Measurements from ENCODE around the gene OPTC. TPM values are rescaled to one million over a fixed set of nuclear protein-coding genes. Genes with fewer than 3 reads are reported as not detected.

Gene OPTC
- polyA plus RNA-seq, 1 donor from 2014 or later, result not detected

DNA sequence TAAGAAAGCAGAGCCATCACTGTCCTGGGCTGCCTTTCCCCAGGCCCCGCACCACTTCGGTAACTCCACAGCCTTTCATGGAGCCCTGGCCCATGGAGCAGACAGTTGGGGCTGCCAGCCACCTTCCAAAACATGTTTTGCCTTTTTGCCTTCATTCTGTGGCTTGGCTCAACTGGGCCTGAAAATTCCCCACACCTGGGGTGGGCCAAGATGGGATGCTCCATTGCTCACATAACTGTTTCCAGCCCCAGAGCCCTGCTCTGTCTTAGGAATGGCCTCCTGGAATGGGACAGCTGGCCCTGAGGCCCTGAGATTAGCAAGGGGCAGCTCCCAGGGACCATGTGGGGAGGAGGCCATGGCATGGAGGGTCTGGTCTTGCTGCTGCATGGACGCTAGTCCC is 29.2 kb upstream of the OPTC start:
- H3K9me3 ChIP-seq (ENCODE audit: low read length), result no peaks in the 10 kb centered on the region
- H3K36me3 ChIP-seq (ENCODE audit: insufficient read depth, low read length), result no peaks in the 10 kb centered on the region
- no peaks in the 10 kb centered on the region for H3K9me2 ChIP-seq (ENCODE audit: insufficient read depth, low read length)
- no peak overlapping the region for H2AFZ ChIP-seq (ENCODE audit: low read depth, low read length)
- H3K27me3 ChIP-seq (ENCODE audit: insufficient read depth, low read depth, low read length), result no peaks in the 10 kb centered on the region
- TF ChIP-seq, protein P1, sequence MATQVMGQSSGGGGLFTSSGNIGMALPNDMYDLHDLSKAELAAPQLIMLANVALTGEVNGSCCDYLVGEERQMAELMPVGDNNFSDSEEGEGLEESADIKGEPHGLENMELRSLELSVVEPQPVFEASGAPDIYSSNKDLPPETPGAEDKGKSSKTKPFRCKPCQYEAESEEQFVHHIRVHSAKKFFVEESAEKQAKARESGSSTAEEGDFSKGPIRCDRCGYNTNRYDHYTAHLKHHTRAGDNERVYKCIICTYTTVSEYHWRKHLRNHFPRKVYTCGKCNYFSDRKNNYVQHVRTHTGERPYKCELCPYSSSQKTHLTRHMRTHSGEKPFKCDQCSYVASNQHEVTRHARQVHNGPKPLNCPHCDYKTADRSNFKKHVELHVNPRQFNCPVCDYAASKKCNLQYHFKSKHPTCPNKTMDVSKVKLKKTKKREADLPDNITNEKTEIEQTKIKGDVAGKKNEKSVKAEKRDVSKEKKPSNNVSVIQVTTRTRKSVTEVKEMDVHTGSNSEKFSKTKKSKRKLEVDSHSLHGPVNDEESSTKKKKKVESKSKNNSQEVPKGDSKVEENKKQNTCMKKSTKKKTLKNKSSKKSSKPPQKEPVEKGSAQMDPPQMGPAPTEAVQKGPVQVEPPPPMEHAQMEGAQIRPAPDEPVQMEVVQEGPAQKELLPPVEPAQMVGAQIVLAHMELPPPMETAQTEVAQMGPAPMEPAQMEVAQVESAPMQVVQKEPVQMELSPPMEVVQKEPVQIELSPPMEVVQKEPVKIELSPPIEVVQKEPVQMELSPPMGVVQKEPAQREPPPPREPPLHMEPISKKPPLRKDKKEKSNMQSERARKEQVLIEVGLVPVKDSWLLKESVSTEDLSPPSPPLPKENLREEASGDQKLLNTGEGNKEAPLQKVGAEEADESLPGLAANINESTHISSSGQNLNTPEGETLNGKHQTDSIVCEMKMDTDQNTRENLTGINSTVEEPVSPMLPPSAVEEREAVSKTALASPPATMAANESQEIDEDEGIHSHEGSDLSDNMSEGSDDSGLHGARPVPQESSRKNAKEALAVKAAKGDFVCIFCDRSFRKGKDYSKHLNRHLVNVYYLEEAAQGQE (IDR thresholded peaks at IDR 0.05; ENCODE audit: borderline replicate concordance), result no peak
- TF ChIP-seq EZH2 (IDR thresholded peaks at IDR 0.05; ENCODE audit: borderline replicate concordance, insufficient read depth, low read length, poor library complexity, severe bottlenecking) (no peak), POLR2AphosphoS5 (IDR thresholded peaks at IDR 0.05) (no peak), SMC3 (conservative IDR thresholded peaks at IDR 0.05; ENCODE audit: poor library complexity) (no peak)
- TF ChIP-seq, protein P2, sequence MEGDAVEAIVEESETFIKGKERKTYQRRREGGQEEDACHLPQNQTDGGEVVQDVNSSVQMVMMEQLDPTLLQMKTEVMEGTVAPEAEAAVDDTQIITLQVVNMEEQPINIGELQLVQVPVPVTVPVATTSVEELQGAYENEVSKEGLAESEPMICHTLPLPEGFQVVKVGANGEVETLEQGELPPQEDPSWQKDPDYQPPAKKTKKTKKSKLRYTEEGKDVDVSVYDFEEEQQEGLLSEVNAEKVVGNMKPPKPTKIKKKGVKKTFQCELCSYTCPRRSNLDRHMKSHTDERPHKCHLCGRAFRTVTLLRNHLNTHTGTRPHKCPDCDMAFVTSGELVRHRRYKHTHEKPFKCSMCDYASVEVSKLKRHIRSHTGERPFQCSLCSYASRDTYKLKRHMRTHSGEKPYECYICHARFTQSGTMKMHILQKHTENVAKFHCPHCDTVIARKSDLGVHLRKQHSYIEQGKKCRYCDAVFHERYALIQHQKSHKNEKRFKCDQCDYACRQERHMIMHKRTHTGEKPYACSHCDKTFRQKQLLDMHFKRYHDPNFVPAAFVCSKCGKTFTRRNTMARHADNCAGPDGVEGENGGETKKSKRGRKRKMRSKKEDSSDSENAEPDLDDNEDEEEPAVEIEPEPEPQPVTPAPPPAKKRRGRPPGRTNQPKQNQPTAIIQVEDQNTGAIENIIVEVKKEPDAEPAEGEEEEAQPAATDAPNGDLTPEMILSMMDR (IDR thresholded peaks at IDR 0.05; ENCODE audit: poor library complexity, severe bottlenecking), result no peak
- no peak overlapping the region for H3K9ac ChIP-seq (ENCODE audit: low read length)
- no peak overlapping the region for H3K4me2 ChIP-seq (ENCODE audit: low read length)
- H3K4me3 ChIP-seq (ENCODE audit: low read length), result no peak overlapping the region
- no peaks in the 10 kb centered on the region for H3F3A ChIP-seq (ENCODE audit: insufficient read depth, low read length, poor library complexity, severe bottlenecking)
- H3K79me2 ChIP-seq (replicated peaks; ENCODE audit: insufficient read depth, low read length), result no peaks in the 10 kb centered on the region
- no peak overlapping the region for H3K27ac ChIP-seq (ENCODE audit: low read length)
- no peaks in the 10 kb centered on the region for H4K20me1 ChIP-seq (ENCODE audit: insufficient read depth)

DNA sequence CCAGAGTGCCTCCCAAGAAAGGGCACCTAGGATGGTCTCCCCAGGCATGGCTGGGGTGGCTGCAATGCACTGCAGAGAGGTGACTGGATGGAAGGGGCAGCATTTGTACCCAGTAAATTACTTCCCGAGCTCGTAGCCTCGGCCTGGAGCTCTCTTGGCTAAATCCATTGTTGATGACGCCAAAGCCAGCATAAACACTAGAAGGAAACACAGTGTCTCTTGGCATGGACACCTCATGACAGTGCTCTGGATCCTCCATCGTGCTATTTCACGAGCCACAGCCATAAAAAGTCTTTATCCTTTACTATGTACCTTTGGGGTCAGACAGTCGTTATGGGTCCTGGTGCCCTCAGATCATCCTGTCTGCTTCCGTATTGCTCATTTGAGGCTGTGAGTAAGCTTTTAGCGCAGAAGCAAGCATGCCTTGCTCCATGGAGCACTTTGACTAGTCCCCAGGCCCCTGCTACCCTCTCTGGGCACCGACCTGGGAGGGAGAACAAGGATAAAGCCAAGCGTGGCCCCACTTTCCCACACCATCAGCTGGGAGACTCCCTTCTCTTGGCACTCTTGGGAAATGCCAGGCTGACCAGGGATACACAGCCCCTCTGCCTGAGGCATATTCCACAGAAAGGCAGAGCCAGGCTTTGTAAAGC is 28.7 kb upstream of the OPTC start:
- no peaks in the 10 kb centered on the region for H3K9me2 ChIP-seq (ENCODE audit: insufficient read depth, low read length)
- TF ChIP-seq POLR2AphosphoS5 (IDR thresholded peaks at IDR 0.05), result no peak
- no peak for TF ChIP-seq TAF1 (IDR thresholded peaks at IDR 0.05; ENCODE audit: low read depth)
- TF ChIP-seq MXI1 (conservative IDR thresholded peaks at IDR 0.05; ENCODE audit: poor library complexity, severe bottlenecking), result no peak
- no peak for TF ChIP-seq EZH2 (IDR thresholded peaks at IDR 0.05; ENCODE audit: borderline replicate concordance, insufficient read depth, low read length, poor library complexity, severe bottlenecking)
- TF ChIP-seq, protein P2 (IDR thresholded peaks at IDR 0.05; ENCODE audit: poor library complexity, severe bottlenecking), result no peak
- no peak for TF ChIP-seq RAD21 (conservative IDR thresholded peaks at IDR 0.05)
- no peak for TF ChIP-seq SMC3 (conservative IDR thresholded peaks at IDR 0.05; ENCODE audit: poor library complexity)
- TF ChIP-seq EP300 (conservative IDR thresholded peaks at IDR 0.05; ENCODE audit: poor library complexity, severe bottlenecking), result no peak
- TF ChIP-seq, protein P1 (IDR thresholded peaks at IDR 0.05; ENCODE audit: borderline replicate concordance), result no peak
- H4K20me1 ChIP-seq (ENCODE audit: insufficient read depth), result no peaks in the 10 kb centered on the region
- no peak overlapping the region for H3K27ac ChIP-seq (ENCODE audit: low read length)
- H2AFZ ChIP-seq (ENCODE audit: low read depth, low read length), result no peak overlapping the region
- H3F3A ChIP-seq (ENCODE audit: insufficient read depth, low read length, poor library complexity, severe bottlenecking), result no peaks in the 10 kb centered on the region
- no peaks in the 10 kb centered on the region for H3K9me3 ChIP-seq (ENCODE audit: low read length)
- no peaks in the 10 kb centered on the region for H3K27me3 ChIP-seq (ENCODE audit: insufficient read depth, low read depth, low read length)
- H3K4me2 ChIP-seq (ENCODE audit: low read length), result no peak overlapping the region
- H3K36me3 ChIP-seq (ENCODE audit: insufficient read depth, low read length), result no peaks in the 10 kb centered on the region
- no peak overlapping the region for H3K4me3 ChIP-seq (ENCODE audit: low read length)
- H3K79me2 ChIP-seq (replicated peaks; ENCODE audit: insufficient read depth, low read length), result no peaks in the 10 kb centered on the region
- no peak overlapping the region for H3K9ac ChIP-seq (ENCODE audit: low read length)
